ENCODE data around the gene TRMT44.

DNA sequence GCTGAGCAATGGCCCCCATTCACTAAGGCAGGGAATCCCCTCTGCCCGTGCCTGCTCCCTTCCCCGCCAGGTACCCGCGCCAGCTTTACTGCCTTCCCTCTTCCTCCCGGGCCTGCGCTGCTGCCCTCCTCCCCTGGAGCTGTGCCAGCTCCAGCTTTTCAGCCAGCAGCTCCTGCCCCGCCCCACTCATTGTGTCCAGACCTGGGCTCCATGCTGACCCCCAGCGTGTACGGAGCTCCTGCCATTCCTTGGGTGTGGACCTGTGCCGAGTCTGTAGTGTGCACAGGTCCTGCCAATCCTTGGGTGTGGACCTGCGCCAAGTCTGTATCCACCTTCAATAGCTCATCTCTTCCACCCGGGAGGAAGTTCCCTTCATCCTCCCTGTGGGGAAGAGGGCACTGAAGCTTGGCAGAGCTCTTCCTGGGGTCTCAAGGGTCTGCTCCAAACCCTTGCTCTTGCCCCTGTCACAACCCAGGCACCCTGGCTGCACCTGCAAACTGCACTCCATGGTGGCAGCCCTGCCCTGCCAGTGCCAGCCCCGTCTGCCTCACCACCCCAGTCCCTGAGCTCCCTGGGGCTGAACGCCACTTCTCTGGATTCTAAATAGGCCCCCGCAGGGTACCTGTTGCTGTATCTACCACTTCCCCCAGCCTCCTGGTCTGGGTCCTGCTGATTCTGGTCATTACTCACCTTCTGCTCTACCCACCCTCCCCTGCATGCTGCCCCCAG is 63.9 kb downstream of the TRMT44 start:
- TF ChIP-seq, protein P1, sequence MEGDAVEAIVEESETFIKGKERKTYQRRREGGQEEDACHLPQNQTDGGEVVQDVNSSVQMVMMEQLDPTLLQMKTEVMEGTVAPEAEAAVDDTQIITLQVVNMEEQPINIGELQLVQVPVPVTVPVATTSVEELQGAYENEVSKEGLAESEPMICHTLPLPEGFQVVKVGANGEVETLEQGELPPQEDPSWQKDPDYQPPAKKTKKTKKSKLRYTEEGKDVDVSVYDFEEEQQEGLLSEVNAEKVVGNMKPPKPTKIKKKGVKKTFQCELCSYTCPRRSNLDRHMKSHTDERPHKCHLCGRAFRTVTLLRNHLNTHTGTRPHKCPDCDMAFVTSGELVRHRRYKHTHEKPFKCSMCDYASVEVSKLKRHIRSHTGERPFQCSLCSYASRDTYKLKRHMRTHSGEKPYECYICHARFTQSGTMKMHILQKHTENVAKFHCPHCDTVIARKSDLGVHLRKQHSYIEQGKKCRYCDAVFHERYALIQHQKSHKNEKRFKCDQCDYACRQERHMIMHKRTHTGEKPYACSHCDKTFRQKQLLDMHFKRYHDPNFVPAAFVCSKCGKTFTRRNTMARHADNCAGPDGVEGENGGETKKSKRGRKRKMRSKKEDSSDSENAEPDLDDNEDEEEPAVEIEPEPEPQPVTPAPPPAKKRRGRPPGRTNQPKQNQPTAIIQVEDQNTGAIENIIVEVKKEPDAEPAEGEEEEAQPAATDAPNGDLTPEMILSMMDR (conservative IDR thresholded peaks at IDR 0.05; ENCODE audit: low read depth, low read length), result no peak
- no peak for TF ChIP-seq EZH2 (IDR thresholded peaks at IDR 0.05; ENCODE audit: borderline replicate concordance, low read depth, low read length, poor library complexity, severe bottlenecking)

All from A673 (cell line).